Epithelial cell of proximal tubule (primary cell): Measurements from ENCODE around the gene ALDH2. TPM values are rescaled to one million over a fixed set of nuclear protein-coding genes. Genes with fewer than 3 reads are reported as not detected.
"Not testable (repeated sequence)": the region's sequence is repeated elsewhere in the genome, so short reads cannot be mapped to it uniquely, and the experiment has no call there.

Source experiments
- DNase-seq: peaks from one replicate; pipeline ENCODE4 v3.0.0-alpha.2; 2011; ENCODE audit warnings: low read depth
- H3K4me3 ChIP-seq: 2 replicates; pipeline ENCODE4 v1.5.1; 2011; ENCODE audit warnings: low read depth, mild to moderate bottlenecking, low read length
- CTCF ChIP-seq: conservative IDR thresholded peaks from 2 replicates; pipeline ENCODE4 v1.5.1; 2012; ENCODE audit warnings: low read depth, mild to moderate bottlenecking, low read length
- total RNA-seq: library from RNA; depleted of rRNA; stranded (reverse); fragments of >200 nt; gene quantifications from 2 replicates; pipeline ENCODE4 v1.2.3, GENCODE V29; 2015

Gene ALDH2
- total RNA-seq, 1 donor from 2014 or later: 19.3 TPM

- DNase-seq: no peak
- no peak for TF ChIP-seq CTCF
- H3K4me3 ChIP-seq: no peak overlapping the region
Measured at GRCh38 chr12:111819191-111820158, 52.7 kb downstream of the ALDH2 start.

GRCh38 chr12:111820828-111821227, 54.1 kb downstream of the ALDH2 start:
- not testable (repeated sequence) for DNase-seq, H3K4me3 ChIP-seq

DNA sequence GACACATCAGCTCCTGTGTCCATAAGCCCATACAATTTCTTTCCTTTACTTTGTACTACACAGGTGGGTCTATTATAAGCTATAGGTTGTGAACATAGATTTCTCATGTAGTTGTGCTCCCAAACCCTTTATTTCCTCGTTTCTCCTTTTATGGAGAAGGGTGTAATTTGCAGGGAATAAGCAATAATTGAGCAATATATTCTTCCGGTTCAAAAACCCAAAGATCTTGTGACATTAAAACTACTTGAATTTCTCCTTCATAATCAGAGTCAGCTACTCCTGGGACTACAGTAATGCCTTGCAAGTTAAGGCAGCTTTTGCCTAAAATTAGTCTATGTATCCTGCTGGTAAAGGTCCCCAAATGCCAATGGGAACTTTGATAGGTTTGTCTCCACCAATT, 56.2 kb downstream of the ALDH2 start:
- TF ChIP-seq CTCF: no peak
- no peak overlapping the region for H3K4me3 ChIP-seq
- no peak for DNase-seq

- no peak for DNase-seq
- TF ChIP-seq CTCF: no peak
- no peak overlapping the region for H3K4me3 ChIP-seq
Measured at GRCh38 chr12:111823891-111824290, 57.2 kb downstream of the ALDH2 start.

GRCh38 chr12:111824312-111824711, 57.6 kb downstream of the ALDH2 start:
- not testable (repeated sequence) for DNase-seq, H3K4me3 ChIP-seq

DNA sequence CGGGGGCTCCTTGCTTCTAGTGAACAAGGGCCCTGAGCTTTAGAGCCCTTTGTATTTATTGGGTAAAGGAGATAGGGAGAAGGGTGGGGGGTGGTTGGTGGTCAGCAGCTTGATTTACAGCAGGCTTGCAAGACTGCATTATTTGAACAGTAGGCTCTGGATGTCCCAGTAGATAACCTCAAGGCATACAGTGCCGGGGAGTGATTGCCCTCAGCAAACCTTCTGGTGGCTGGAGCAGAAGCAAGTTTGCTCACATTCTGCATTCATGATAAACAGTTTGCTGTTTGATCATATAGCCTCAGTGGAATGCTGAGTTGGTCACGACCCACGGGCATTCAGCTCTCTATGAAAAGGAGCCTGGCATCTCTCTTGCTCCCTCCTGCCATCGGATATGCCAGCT, 58.8 kb downstream of the ALDH2 start:
- no peak for TF ChIP-seq CTCF
- no peak overlapping the region for H3K4me3 ChIP-seq
- DNase-seq: no peak

GRCh38 chr12:111826316-111826715, 59.6 kb downstream of the ALDH2 start:
- no peak for DNase-seq
- no peak overlapping the region for H3K4me3 ChIP-seq
- no peak for TF ChIP-seq CTCF

DNA sequence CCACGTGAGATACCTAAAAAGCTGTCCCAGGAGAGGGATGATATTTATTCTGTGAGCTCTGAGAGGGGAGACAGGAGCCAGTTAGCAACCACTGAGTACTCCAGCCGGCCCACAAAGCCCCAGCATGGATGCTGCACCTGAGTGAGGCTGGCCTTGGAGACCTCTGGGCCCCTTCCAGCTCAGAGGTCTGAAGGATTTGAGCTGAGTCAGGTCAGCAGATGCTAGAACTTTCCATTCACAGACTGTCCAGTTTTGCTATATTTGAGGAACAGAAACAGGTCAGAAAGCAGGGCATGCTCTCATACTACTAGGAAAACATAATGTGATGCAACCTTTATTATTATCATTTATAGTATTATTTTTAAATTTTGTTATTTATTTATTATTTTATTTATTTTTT, 60.3 kb downstream of the ALDH2 start:
- no peak for DNase-seq
- TF ChIP-seq CTCF: no peak
- no peak overlapping the region for H3K4me3 ChIP-seq
